ENCODE data around the gene STAT1.
A peak's percentile ranks its signal among the peaks of the same experiment; 100 is the strongest.
"Not testable (repeated sequence)": the region's sequence is repeated elsewhere in the genome, so short reads cannot be mapped to it uniquely, and the experiment has no call there.

Gene STAT1

DNA sequence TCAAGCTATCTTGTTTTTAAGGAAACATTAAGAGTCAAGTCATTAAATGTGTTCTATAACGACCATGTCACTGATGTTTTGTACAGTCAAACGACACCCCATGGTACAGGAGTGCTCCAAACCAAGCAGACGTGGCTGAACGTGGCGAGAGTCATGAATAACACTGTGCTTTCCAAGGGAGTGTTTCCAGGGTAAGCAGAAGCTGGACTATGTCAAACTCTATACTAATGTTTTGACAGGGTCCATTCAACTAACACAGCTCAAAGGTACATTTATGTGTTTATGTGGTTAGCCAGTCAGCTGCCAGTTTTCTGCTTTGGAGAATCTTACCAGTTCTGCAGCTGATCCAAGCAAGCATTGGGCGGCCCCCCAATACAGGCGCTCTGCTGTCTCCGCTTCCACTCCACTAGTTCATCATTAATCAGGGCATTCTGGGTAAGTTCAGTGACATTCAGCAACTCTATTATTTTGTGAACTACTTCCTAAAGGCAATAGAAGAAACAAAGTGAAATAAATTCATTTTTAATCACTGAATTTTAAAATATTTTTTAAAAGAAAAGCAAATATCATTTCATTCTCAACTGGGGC lies 16.4 kb downstream of the STAT1 start:
- Histone ChIP-seq H3K9me3 (replicated peaks in 1 of 11) (0 out of 22 replicates have a peak, but pooled peaks cover 0 to 9% (median 0%) of the 10 kb centered on the region in 11 experiments), H3K27me3 (no peaks in the 10 kb centered on the region), H3K4me3 (no peak overlapping the region), H4K20me1 (peaks cover 0 to 20% (median 0%) of the 10 kb centered on the region in 11 experiments; a peak in 5 of 22 replicates), H3K4me2 (peak overlapping the region in 5 of 11 experiments; percentile 21 to 60 (median 47); a peak in 5 of 22 replicates), H3K9ac (no peak overlapping the region), H3K27ac (peak overlapping the region in 7 of 11 experiments; percentile 1 to 65 (median 51); a peak in 11 of 22 replicates), H3K36me3 (peaks cover 96 to 100% (median 100%) of the 10 kb centered on the region in 11 experiments), H3K4me1 (peaks cover 0 to 15% (median 12%) of the 10 kb centered on the region in 10 experiments; a peak in 14 of 20 replicates)
- TF ChIP-seq Cebpa-rat (IDR thresholded peaks at IDR 0.05), result no peak

DNA sequence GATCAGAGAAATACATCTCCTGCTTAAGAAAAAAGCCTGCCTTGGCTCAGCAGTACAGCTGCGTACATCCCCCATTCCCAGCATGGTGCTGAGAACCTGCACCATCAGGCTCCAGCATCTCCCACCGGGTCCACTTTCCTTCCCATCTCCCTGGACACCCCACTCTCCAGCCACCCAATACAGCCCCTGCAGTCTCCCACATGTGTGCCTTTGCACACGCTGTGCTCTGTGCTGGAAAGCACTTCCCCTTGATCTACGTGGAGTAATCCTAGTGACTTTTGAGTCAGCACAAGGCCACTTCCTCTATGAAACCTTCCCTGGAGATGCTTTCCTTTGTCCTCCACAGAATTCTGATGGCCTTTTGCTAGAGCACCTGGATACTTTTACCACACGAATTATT lies 17.0 kb downstream of the STAT1 start:
- Histone ChIP-seq H3K9ac (peak overlapping the region in 3 of 11 experiments; percentile 7 to 29 (median 15); a peak in 1 of 22 replicates), H4K20me1 (peaks cover 0 to 23% (median 0%) of the 10 kb centered on the region in 11 experiments; a peak in 5 of 22 replicates), H3K27me3 (no peaks in the 10 kb centered on the region), H3K9me3 (replicated peaks in 1 of 11) (0 out of 22 replicates have a peak, but pooled peaks cover 0 to 9% (median 0%) of the 10 kb centered on the region in 11 experiments), H3K27ac (peak overlapping the region in 7 of 11 experiments; percentile 1 to 65 (median 51); a peak in 11 of 22 replicates), H3K4me2 (peak overlapping the region in 7 of 11 experiments; percentile 5 to 60 (median 47); a peak in 12 of 22 replicates), H3K36me3 (peaks cover 97 to 100% (median 100%) of the 10 kb centered on the region in 11 experiments), H3K4me3 (no peak overlapping the region), H3K4me1 (peaks cover 0 to 15% (median 12%) of the 10 kb centered on the region in 10 experiments; a peak in 14 of 20 replicates)
- no peak for TF ChIP-seq Cebpa-rat (IDR thresholded peaks at IDR 0.05)

GRCh38 chr2:190996338-190996946 lies 17.5 kb downstream of the STAT1 start:
- no peak for TF ChIP-seq Cebpa-rat (IDR thresholded peaks at IDR 0.05)
- peaks cover 96 to 100% (median 99%) of the 10 kb centered on the region in 11 experiments for H3K36me3 ChIP-seq

GRCh38 chr2:190995315-190995714 lies 18.7 kb downstream of the STAT1 start:
- Histone ChIP-seq H3K4me1 (peaks cover 0 to 15% (median 12%) of the 10 kb centered on the region in 10 experiments; a peak in 14 of 20 replicates), H4K20me1 (peaks cover 0 to 30% (median 0%) of the 10 kb centered on the region in 11 experiments; a peak in 5 of 22 replicates), H3K36me3 (peaks cover 96 to 100% (median 99%) of the 10 kb centered on the region in 11 experiments)
- H3K27ac ChIP-seq; H3K4me3 ChIP-seq; H3K9ac ChIP-seq; H3K27me3 ChIP-seq; H3K9me3 ChIP-seq (replicated peaks in 1 of 11); H3K4me2 ChIP-seq: not testable (repeated sequence)

More at GRCh38 chr2:190996338-190996946, 17.5 kb downstream of the STAT1 start:
- H3K27ac ChIP-seq, result peak overlapping the region in 7 of 11 experiments; percentile 1 to 65 (median 51); a peak in 11 of 22 replicates
- peak overlapping the region in 3 of 11 experiments; percentile 7 to 29 (median 15); a peak in 1 of 22 replicates for H3K9ac ChIP-seq
- 0 out of 22 replicates have a peak, but pooled peaks cover 0 to 9% (median 0%) of the 10 kb centered on the region in 11 experiments for H3K9me3 ChIP-seq (replicated peaks in 1 of 11)
- peaks cover 0 to 26% (median 0%) of the 10 kb centered on the region in 11 experiments; a peak in 5 of 22 replicates for H4K20me1 ChIP-seq
- peak overlapping the region in 7 of 11 experiments; percentile 5 to 60 (median 47); a peak in 11 of 22 replicates for H3K4me2 ChIP-seq
- H3K4me3 ChIP-seq, result no peak overlapping the region
- H3K4me1 ChIP-seq, result peaks cover 0 to 15% (median 12%) of the 10 kb centered on the region in 10 experiments; a peak in 14 of 20 replicates
- no peaks in the 10 kb centered on the region for H3K27me3 ChIP-seq

GRCh38 chr2:190994148-190994547 lies 19.8 kb downstream of the STAT1 start:
- no peak for TF ChIP-seq Cebpa-rat (IDR thresholded peaks at IDR 0.05)
- H3K27ac ChIP-seq, result no peak overlapping the region
- peaks cover 0 to 30% (median 0%) of the 10 kb centered on the region in 11 experiments; a peak in 5 of 22 replicates for H4K20me1 ChIP-seq
- no peak overlapping the region for H3K4me3 ChIP-seq
- no peak overlapping the region for H3K4me2 ChIP-seq
- no peaks in the 10 kb centered on the region for H3K27me3 ChIP-seq
- H3K9ac ChIP-seq, result no peak overlapping the region
- H3K9me3 ChIP-seq (replicated peaks in 1 of 11), result 0 out of 22 replicates have a peak, but pooled peaks cover 0 to 9% (median 0%) of the 10 kb centered on the region in 11 experiments
- H3K4me1 ChIP-seq, result peaks cover 0 to 15% (median 12%) of the 10 kb centered on the region in 10 experiments; a peak in 14 of 20 replicates
- H3K36me3 ChIP-seq, result peaks cover 96 to 100% (median 99%) of the 10 kb centered on the region in 11 experiments

DNA sequence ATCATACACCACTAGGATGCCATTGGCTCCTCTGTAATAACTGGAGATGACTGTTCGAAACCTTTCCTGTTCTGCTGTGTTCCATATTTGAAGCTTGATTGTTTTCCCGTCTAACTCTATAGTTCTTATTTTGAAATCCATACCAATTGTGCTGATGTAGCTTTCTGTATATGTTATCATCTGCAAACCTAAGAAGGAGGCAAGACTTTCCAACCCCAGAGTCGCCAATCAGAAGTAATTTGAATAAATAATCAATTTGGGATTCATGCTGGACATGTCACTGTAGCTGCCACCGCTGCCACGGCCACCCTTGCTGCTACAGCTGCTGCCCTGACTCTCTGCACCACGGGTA lies 20.7 kb downstream of the STAT1 start:
- Histone ChIP-seq H3K4me1 (peaks cover 0 to 15% (median 12%) of the 10 kb centered on the region in 10 experiments; a peak in 14 of 20 replicates), H4K20me1 (peaks cover 0 to 30% (median 0%) of the 10 kb centered on the region in 11 experiments; a peak in 5 of 22 replicates), H3K4me2 (no peak overlapping the region), H3K4me3 (no peak overlapping the region), H3K9me3 (replicated peaks in 1 of 11) (0 out of 22 replicates have a peak, but pooled peaks cover 0 to 9% (median 0%) of the 10 kb centered on the region in 11 experiments), H3K27ac (no peak overlapping the region), H3K9ac (no peak overlapping the region), H3K36me3 (peaks cover 95 to 100% (median 99%) of the 10 kb centered on the region in 11 experiments), H3K27me3 (no peaks in the 10 kb centered on the region)
- no peak for TF ChIP-seq Cebpa-rat (IDR thresholded peaks at IDR 0.05)

DNA sequence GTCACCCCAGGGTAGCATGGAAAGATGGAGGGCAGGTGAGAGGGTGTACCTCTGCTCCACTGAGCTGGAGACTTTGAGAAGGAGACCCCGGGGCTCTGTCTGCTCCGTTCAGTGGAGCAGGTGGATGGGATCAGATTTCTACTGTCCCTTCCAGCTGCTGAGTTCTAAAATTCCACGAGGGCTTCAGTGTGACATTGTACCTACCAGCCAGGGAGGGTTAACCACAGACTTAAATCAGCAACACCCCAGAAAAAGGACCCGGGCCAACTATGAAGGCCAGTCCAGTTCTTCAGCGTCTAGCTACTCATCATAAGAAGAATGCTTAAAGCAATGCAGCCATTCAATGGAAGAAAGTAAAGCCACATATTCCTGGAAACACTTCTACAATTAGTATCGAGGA lies 23.8 kb downstream of the STAT1 start:
- H4K20me1 ChIP-seq, result peaks cover 0 to 14% (median 0%) of the 10 kb centered on the region in 11 experiments; a peak in 3 of 22 replicates
- H3K4me1 ChIP-seq, result peaks cover 0 to 9% (median 3%) of the 10 kb centered on the region in 10 experiments; a peak in 5 of 20 replicates
- H3K36me3 ChIP-seq, result peaks cover 97 to 100% (median 99%) of the 10 kb centered on the region in 11 experiments
- H3K4me2 ChIP-seq, result no peak overlapping the region
- H3K9ac ChIP-seq, result no peak overlapping the region
- H3K9me3 ChIP-seq (replicated peaks in 1 of 11), result 0 out of 22 replicates have a peak, but pooled peaks cover 0 to 1% (median 0%) of the 10 kb centered on the region in 11 experiments
- H3K4me3 ChIP-seq, result no peak overlapping the region
- H3K27ac ChIP-seq, result no peak overlapping the region
- H3K27me3 ChIP-seq, result no peaks in the 10 kb centered on the region
- no peak for TF ChIP-seq Cebpa-rat (IDR thresholded peaks at IDR 0.05)

DNA sequence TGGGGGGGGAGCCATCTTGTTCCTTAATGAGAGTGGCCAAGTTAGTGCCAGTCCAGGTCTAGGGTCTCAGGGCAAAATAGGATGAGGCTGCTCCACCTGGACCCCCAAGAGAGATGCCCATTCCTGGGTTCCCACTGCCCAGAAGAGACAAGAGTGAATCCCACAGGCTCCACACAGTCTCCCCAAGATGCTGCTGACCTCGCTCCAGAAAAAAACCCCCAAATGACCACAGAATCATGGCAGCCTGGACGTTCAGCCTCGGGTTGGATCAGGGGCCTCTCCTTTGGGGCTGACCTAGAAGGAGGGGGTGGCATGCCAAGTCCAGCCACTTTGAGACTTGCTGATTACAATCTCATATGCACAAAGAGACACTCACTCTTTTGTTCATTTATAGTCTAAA lies 25.1 kb downstream of the STAT1 start:
- Histone ChIP-seq H3K4me1 (peaks cover 0 to 9% (median 3%) of the 10 kb centered on the region in 10 experiments; a peak in 5 of 20 replicates), H4K20me1 (peaks cover 0 to 16% (median 0%) of the 10 kb centered on the region in 11 experiments; a peak in 3 of 22 replicates), H3K4me2 (no peak overlapping the region), H3K4me3 (no peak overlapping the region), H3K9ac (no peak overlapping the region), H3K27ac (no peak overlapping the region), H3K27me3 (no peaks in the 10 kb centered on the region), H3K36me3 (peaks cover 97 to 100% (median 99%) of the 10 kb centered on the region in 11 experiments), H3K9me3 (replicated peaks in 1 of 11) (peaks cover 0 to 12% (median 0%) of the 10 kb centered on the region in 11 experiments; a peak in 2 of 22 replicates)
- TF ChIP-seq Cebpa-rat (IDR thresholded peaks at IDR 0.05), result no peak
